Mesenchymal stem cell (in vitro differentiated cells and primary cell): ENCODE data around the gene CD37.
A peak's percentile ranks its signal among the peaks of the same experiment; 100 is the strongest.
"Not testable (repeated sequence)": the region's sequence is repeated elsewhere in the genome, so short reads cannot be mapped to it uniquely, and the experiment has no call there.

ENCODE experiments used
- DNase-seq: peaks from one replicate; pipeline ENCODE4 v3.0.0-alpha.2; 2013
- H2AFZ ChIP-seq: one replicate; pipeline ENCODE4 v1.6.1; 2013; ENCODE audit warnings: low read depth, mild to moderate bottlenecking, control low read depth, inconsistent platforms, low read length, moderate library complexity
- H2AK5ac ChIP-seq: 2 replicates; pipeline ENCODE4 v1.6.1; 2013; ENCODE audit warnings: low read length, moderate library complexity, mild to moderate bottlenecking, inconsistent platforms; ENCODE audit not compliant: severe bottlenecking
- H2BK120ac ChIP-seq: one replicate; pipeline ENCODE4 v1.6.1; 2013; ENCODE audit warnings: low read depth, mild to moderate bottlenecking, inconsistent platforms, low read length, moderate library complexity
- H2BK12ac ChIP-seq, 2 experiments: one replicate each; pipeline ENCODE4 v1.6.1; 2013; ENCODE audit warnings: inconsistent platforms in 2 of 2, low read length in 2 of 2, mild to moderate bottlenecking in 2 of 2, moderate library complexity in 2 of 2, control low read depth in 1 of 2
- H2BK15ac ChIP-seq: one replicate; pipeline ENCODE4 v1.6.1; 2013; ENCODE audit warnings: mild to moderate bottlenecking, low read depth, inconsistent platforms; ENCODE audit not compliant: poor library complexity, severe bottlenecking
- H2BK5ac ChIP-seq: 2 replicates; pipeline ENCODE4 v1.6.1; 2013; ENCODE audit warnings: low read depth, mild to moderate bottlenecking, low read length, control low read depth, inconsistent platforms; ENCODE audit not compliant: poor library complexity, severe bottlenecking
- H3K14ac ChIP-seq, 2 experiments: one replicate each; pipeline ENCODE4 v1.6.1; 2013; ENCODE audit warnings: inconsistent platforms in 2 of 2, low read length in 2 of 2, control low read depth in 1 of 2, mild to moderate bottlenecking in 1 of 2, moderate library complexity in 1 of 2
- H3K18ac ChIP-seq, 2 experiments: one replicate each; pipeline ENCODE4 v1.6.1; 2013; ENCODE audit warnings: inconsistent platforms in 2 of 2, low read length in 2 of 2, control low read depth in 1 of 2, low read depth in 1 of 2, mild to moderate bottlenecking in 1 of 2
- H3K23ac ChIP-seq, 2 experiments: one replicate each; pipeline ENCODE4 v1.6.1; 2013; ENCODE audit warnings: inconsistent platforms in 2 of 2, low read length in 2 of 2, mild to moderate bottlenecking in 2 of 2, moderate library complexity in 2 of 2, control low read depth in 1 of 2
- H3K27ac ChIP-seq: 2 replicates; pipeline ENCODE4 v1.5.1; 2013; ENCODE audit warnings: mild to moderate bottlenecking, moderate library complexity, low read length, control low read depth, inconsistent platforms; ENCODE audit not compliant: poor library complexity, severe bottlenecking
- H3K27me3 ChIP-seq, 2 experiments: 2 replicates each; pipeline versions ENCODE4 v1.6.1 to v1.7.0; 2013; ENCODE audit warnings: low read length in 2 of 2, mild to moderate bottlenecking in 2 of 2, moderate library complexity in 2 of 2, control low read depth in 1 of 2, inconsistent platforms in 1 of 2; ENCODE audit not compliant: control insufficient read depth in 1 of 2, insufficient read depth in 1 of 2
- H3K36me3 ChIP-seq, 2 experiments: 2 replicates each; pipeline versions ENCODE4 v1.6.1 to v1.7.0; 2013; ENCODE audit warnings: low read length in 2 of 2, control low read depth in 1 of 2, inconsistent platforms in 1 of 2, low read depth in 1 of 2, mild to moderate bottlenecking in 1 of 2; ENCODE audit not compliant: insufficient read depth in 2 of 2, control insufficient read depth in 1 of 2
- H3K4ac ChIP-seq, 2 experiments: one replicate each; pipeline ENCODE4 v1.6.1; 2013; ENCODE audit warnings: inconsistent platforms in 2 of 2, low read length in 2 of 2, mild to moderate bottlenecking in 2 of 2, moderate library complexity in 2 of 2, control low read depth in 1 of 2, low read depth in 1 of 2
- H3K4me1 ChIP-seq: 2 replicates; pipeline ENCODE4 v1.6.1; 2013; ENCODE audit warnings: low read depth, low read length, control low read depth; ENCODE audit not compliant: control insufficient read depth, insufficient read depth
- H3K4me2 ChIP-seq: 2 replicates; pipeline ENCODE4 v1.6.1; 2013; ENCODE audit warnings: low read length, mild to moderate bottlenecking, inconsistent platforms; ENCODE audit not compliant: poor library complexity, severe bottlenecking
- H3K4me3 ChIP-seq, 2 experiments: 2 replicates each; pipeline versions ENCODE4 v1.5.1 to v1.7.0; 2013; ENCODE audit warnings: low read length in 2 of 2, mild to moderate bottlenecking in 2 of 2, control low read depth in 1 of 2, low read depth in 1 of 2; ENCODE audit not compliant: insufficient read depth in 1 of 2
- H3K79me1 ChIP-seq: replicated peaks from 2 replicates; pipeline ENCODE4 v1.6.1; 2013; ENCODE audit warnings: mild to moderate bottlenecking, control low read depth, low read length, inconsistent platforms; ENCODE audit not compliant: poor library complexity, severe bottlenecking
- H3K9ac ChIP-seq: 2 replicates; pipeline ENCODE4 v1.7.0; 2013; ENCODE audit warnings: mild to moderate bottlenecking, low read length, moderate library complexity
- H3K9me3 ChIP-seq: 2 replicates; pipeline ENCODE4 v1.7.0; 2013; ENCODE audit warnings: mild to moderate bottlenecking, low read length; ENCODE audit not compliant: control insufficient read depth
- H4K8ac ChIP-seq: one replicate; pipeline ENCODE4 v1.6.1; 2013; ENCODE audit warnings: inconsistent platforms, mild to moderate bottlenecking, low read length, moderate library complexity
- H4K91ac ChIP-seq: one replicate; pipeline ENCODE4 v1.6.1; 2013; ENCODE audit warnings: mild to moderate bottlenecking, low read length, inconsistent platforms
- WGBS: methylation state at CpG from one replicate; pipeline ENCODE4 v1.1.7; 2013; ENCODE audit warnings: mixed read lengths; 5-methylcytosine and 5-hydroxymethylcytosine counted together

CD37 gene

DNA sequence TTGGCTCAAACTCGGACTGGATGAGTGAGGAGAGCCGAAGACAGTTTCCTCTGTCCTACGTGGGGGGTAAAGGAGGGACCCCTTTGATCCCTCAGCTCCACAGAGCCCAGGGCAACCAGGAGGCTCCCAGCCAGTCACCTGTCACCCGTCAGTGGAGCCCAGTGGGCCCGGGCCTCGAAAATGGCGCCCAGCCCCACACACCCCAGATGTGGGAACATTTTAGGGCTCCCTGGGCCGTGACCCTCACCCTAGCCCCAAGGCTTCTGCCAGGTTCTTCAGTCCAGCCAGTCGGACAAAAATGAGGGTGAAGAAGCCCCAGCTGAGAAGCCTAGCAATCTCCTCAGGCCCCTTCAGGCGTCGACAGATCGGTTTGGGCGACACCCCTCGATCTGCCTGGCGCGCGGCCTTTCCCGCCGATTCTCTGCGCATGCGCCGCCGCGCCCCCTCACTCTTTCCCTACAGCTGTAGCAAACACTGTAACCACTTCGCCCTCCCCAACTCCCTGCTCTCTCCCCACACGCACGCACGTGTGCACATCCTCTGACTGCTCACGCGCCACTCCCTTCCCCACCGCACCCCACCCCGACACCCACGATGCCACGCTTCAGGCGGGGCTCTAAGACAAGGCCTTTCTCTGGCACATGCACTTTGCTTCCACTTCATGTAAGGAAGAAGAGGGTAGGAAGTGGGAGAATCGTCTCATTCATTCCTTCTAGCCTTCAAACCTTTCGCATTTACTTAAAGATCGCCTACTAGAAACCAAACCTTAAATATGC lies 10.2 kb upstream of the CD37 start, which contains the start of gene SLC6A16:
SLC6A16 (minus strand) TSS at position 391 of the 776 bp plus-strand sequence. CDS start 13,844 bp downstream, outside the sequence.
- H2AFZ ChIP-seq = no peak within 1 kb of the TSS
- H3K36me3 ChIP-seq = peaks cover 0 to 24% of the 10 kb centered on the region in 2 experiments

DNA sequence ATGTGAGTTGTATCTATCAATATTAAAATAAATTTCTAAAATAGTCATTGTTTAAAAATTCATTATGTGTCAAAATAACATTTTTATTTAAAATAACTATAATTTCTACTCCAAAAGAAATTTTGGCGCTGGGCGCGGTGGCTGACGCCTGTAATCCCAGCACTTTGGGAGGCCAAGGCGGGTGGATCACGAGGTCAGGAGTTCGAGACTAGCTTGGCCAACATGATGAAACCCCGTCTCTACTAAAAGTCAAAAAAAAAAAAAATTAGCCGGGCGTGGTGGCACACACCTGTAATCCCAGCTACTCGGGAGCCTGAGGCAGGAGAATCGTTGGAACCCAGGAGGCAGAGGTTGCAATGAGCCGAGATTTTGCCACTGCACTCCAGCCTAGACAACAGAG lies 9.4 kb upstream of the CD37 start:
- not testable (repeated sequence) for H3K9ac ChIP-seq, H3K27me3 ChIP-seq, H2BK5ac ChIP-seq, H2BK120ac ChIP-seq, DNase-seq, H3K18ac ChIP-seq, H3K14ac ChIP-seq, H3K4me3 ChIP-seq, H3K4me2 ChIP-seq, H2AFZ ChIP-seq, H3K4me1 ChIP-seq, H3K79me1 ChIP-seq, H2AK5ac ChIP-seq, H3K27ac ChIP-seq, H4K8ac ChIP-seq, H3K23ac ChIP-seq, H2BK15ac ChIP-seq, H3K4ac ChIP-seq, H4K91ac ChIP-seq, H2BK12ac ChIP-seq
- 96% methylated on average over 12 of the region's 13 CpGs for WGBS
- Histone ChIP-seq H3K36me3 (peaks cover 0 to 24% of the 10 kb centered on the region in 2 experiments), H3K9me3 (peaks cover 12% of the 10 kb centered on the region)

More for the DNA sequence above, 10.2 kb upstream of the CD37 start, which contains the start of gene SLC6A16:
- Histone ChIP-seq H3K4me2 (no peak within 1 kb of the TSS), H2BK12ac (no peak within 1 kb of the TSS), H2BK15ac (no peak within 1 kb of the TSS), H3K4me1 (no peaks in the 10 kb centered on the region), H3K9ac (no peak within 1 kb of the TSS), H2BK120ac (no peak within 1 kb of the TSS), H3K9me3 (peaks cover 12% of the 10 kb centered on the region), H3K23ac (no peak within 1 kb of the TSS), H2AK5ac (no peak within 1 kb of the TSS), H3K27ac (no peak within 1 kb of the TSS), H3K27me3 (no peaks in the 10 kb centered on the region), H3K4me3 (no peak within 1 kb of the TSS), H3K18ac (no peak within 1 kb of the TSS), H4K91ac (no peak within 1 kb of the TSS), H4K8ac (no peak within 1 kb of the TSS), H2BK5ac (no peak within 1 kb of the TSS), H3K14ac (no peak within 1 kb of the TSS), H3K79me1 (peaks cover 8% of the 10 kb centered on the region), H3K4ac (no peak within 1 kb of the TSS)
- 94% methylated on average over 37 of the region's 38 CpGs for WGBS
- no peak for DNase-seq

DNA sequence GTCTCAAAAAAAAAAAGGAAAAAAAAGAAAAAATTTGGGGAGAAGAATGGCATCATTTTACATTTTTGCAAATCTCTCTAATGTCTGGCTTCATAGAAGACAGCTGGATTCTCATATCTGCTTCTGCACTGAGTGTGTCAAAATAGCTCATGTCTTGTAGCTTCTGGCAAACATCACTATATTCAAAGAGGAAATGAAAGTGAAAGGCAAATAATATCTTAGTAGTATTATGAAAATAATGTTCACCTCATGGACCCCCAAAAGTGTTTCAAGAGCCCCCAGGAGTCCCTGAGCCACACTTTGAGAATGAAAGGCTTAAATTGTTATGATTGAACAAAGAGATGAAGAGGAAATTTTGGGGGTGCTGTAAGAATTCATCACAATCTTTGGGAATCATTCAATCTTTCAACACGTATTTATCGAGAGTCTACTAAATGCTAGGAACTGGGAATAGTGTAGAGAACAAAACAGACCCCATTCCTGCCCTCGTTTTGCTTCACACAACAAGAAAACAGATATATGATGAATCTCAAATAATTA lies 9.0 kb upstream of the CD37 start:
- Histone ChIP-seq H2BK12ac (no peak overlapping the region), H3K18ac (no peak overlapping the region), H3K9ac (no peak overlapping the region), H3K9me3 (peaks cover 12% of the 10 kb centered on the region), H4K91ac (no peak overlapping the region), H4K8ac (no peak overlapping the region), H3K4me2 (no peak overlapping the region), H3K4me3 (no peak overlapping the region), H2AFZ (no peak overlapping the region), H2BK5ac (no peak overlapping the region), H2BK15ac (no peak overlapping the region), H2AK5ac (no peak overlapping the region), H3K4me1 (peaks cover 1% of the 10 kb centered on the region), H3K79me1 (peaks cover 8% of the 10 kb centered on the region), H3K23ac (no peak overlapping the region), H2BK120ac (no peak overlapping the region), H3K14ac (no peak overlapping the region), H3K27ac (no peak overlapping the region), H3K4ac (no peak overlapping the region), H3K36me3 (peaks cover 0 to 23% of the 10 kb centered on the region in 2 experiments), H3K27me3 (no peaks in the 10 kb centered on the region)
- 100% methylated on average over 1 of the region's 3 CpGs for WGBS
- no peak for DNase-seq

DNA sequence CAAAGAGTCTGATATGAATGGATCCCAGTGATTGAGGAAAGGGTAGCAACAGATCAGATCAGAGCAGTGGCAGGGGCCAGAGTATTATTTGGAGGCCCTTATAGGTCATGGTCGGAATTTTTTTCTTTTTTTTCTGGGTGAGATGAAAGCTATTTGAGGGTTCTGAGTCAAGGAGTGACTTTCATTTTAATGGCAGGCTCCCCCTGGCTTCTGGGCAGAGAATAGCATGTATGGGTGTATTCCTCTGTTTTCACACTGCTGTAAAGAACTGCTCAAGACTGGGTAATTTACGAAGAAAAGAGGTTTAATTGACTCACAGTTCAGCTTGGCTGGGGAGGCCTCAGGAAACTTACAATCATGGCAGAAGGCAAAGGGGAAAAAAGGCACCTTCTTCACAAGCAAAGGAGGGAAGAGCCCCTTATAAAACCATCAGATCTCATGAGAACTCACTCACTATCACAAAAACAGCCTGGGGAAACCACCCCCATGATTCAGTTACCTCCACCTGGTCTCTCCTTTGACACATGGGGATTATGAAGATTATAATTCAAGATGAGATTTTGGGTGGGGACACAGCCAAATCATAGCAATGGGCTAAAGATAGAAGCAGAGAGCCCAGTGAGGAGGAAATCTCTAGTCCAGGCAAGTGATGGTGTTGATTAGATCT lies 7.2 kb upstream of the CD37 start:
- Histone ChIP-seq H3K9me3 (peaks cover 8% of the 10 kb centered on the region), H2BK15ac (no peak overlapping the region), H3K27me3 (no peaks in the 10 kb centered on the region), H2AFZ (no peak overlapping the region), H3K4ac (no peak overlapping the region), H3K27ac (no peak overlapping the region), H4K8ac (no peak overlapping the region), H2AK5ac (no peak overlapping the region), H3K4me3 (no peak overlapping the region), H3K36me3 (peaks cover 0 to 14% of the 10 kb centered on the region in 2 experiments), H3K4me2 (no peak overlapping the region), H3K23ac (no peak overlapping the region), H3K4me1 (peaks cover 4% of the 10 kb centered on the region), H2BK12ac (no peak overlapping the region), H2BK5ac (no peak overlapping the region), H3K79me1 (peaks cover 8% of the 10 kb centered on the region), H3K14ac (no peak overlapping the region), H3K9ac (no peak overlapping the region), H2BK120ac (no peak overlapping the region), H4K91ac (no peak overlapping the region), H3K18ac (no peak overlapping the region)
- 76% methylated on average over 2 of the region's 2 CpGs for WGBS
- peak; percentile 32 for DNase-seq
